Activated T-cell treated with anti-CD3 and anti-CD28 coated beads for 1 hour (primary cell): Measurements from ENCODE around the gene TAF4.
"Not testable (repeated sequence)": the region's sequence is repeated elsewhere in the genome, so short reads cannot be mapped to it uniquely, and the experiment has no call there.

Experiments
- DNase-seq: peaks from one replicate; pipeline ENCODE4 v3.0.0-alpha.2; 2020; ENCODE audit warnings: low read depth

TAF4 gene

DNA sequence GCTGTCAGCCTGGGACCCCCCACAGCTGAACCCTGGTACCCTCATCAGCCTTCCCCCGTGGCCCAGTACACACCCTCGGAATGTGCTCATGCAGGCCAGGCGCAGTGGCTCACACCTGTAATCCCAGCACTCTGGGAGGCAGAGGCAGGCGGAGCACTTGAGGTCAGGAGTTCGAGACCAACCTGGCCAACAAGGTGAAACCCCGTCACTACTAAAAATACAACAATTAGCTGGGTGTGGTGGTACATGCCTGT lies 9.9 kb downstream of the TAF4 start:
- not testable (repeated sequence) for DNase-seq

- DNase-seq: no peak
Measured at GRCh38 chr20:62055106-62055861, 10.4 kb downstream of the TAF4 start.

DNA sequence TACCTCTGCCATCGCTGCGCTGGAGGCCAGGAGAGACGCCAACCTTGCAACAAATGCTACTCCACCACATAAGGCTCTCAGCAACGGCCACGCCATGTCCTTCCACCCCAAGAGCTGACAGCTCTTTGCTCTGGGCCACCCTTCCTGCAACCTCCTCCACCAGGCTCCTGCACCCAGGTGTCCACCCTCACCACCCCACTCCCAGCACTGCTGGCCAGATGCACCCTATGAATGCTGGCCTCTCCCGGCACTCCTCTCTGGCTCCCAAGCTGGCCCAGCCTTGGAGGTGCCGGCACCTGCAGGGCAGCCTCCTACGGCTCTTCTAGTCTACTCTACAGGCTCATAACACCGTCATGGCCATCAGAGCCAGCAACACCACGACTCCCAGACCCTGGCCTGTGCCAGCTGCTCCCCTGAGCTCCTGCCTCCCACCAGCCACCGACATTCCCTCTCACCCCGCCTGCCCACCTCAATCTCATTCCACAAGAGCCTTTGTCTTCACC lies 11.2 kb downstream of the TAF4 start:
- DNase-seq: no peak

- no peak for DNase-seq
Measured at GRCh38 chr20:62053465-62054196, 12.1 kb downstream of the TAF4 start.

DNA sequence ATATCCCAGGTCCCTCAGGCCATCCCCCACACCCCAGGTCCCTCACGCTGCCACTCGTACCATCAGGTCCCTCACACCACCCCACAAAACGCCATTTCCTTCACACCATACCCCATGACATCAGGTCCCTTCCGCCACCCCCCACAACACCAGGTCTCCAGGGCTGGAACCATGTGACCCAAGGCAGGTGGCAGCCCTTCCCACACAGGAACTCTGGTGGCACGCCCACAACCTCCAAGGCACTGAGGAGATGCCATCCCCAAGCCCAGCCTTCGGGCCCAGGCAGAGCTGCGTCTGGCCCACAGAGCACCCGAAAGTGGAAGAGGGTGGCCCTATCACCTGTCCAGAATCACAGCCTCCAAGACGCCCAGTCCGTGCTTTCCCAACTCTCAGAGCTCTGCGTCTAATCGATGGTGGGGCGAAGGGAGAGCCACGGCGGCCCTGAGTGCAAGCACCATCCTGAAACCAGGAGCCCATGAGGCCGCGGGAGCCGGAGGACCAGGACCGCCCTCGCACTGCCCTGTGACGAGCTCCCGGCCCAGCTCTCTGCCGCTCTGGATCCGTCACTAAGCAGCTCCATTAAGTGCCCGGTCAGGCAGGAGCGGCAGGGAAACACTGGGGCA lies 12.7 kb downstream of the TAF4 start:
- no peak for DNase-seq

DNA sequence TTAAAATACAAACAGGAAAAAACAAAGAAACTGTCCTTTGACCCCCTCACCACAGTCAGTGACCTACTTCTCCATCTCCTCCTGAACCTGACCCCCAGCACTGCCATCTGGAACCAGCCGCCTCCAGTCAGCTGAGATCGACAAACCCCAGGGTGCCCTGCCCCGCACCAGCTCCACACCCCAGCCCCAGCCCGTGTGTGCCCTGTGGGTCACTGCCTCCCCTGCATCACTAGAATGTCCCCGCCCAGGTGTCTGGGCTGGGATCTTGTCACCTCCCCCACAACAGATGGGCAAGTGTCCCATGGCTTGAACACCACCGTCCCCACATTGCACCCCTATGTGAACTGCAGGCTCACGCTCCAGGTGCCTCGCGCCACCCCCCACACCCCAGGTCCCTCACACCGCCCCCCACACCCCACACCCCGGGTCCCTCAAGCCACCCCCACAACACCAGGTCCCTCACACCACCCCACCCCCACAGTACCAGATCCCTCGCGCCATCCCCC lies 13.3 kb downstream of the TAF4 start:
- DNase-seq: no peak

DNA sequence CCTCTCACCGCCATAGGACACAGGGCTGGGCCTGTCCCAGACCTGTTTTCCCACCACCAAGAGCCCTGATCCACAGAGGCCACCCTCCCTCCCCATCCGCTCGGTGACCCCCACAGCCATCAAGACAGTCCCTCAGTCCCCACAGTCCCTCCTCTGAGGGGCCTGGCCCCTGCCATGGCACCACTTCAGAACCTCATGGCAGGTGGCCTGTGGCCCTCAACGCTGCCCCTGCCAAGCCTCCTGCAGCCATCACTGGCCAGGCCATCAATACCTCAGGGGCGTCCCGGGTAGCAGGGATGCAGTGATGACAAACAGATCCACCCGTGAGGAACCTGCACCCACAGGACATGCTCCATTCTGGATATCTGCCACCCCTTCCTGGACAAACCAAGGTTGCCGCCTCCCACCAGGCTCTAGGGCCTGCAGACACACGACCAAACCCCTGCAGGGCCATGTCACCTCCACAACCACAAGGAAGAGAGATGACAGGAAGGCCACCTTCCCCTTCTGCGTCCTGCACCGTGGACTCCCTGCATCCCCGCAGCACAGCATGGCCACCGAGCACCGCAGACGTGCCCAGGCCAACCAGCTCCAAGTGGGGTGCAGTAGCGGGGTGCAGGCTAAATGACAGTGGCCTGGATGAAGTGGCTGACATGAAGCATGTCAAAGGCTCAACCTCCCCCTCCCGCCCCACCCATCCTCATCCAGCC lies 14.0 kb downstream of the TAF4 start:
- no peak for DNase-seq

GRCh38 chr20:62051144-62051543 lies 14.5 kb downstream of the TAF4 start:
- no peak for DNase-seq

DNA sequence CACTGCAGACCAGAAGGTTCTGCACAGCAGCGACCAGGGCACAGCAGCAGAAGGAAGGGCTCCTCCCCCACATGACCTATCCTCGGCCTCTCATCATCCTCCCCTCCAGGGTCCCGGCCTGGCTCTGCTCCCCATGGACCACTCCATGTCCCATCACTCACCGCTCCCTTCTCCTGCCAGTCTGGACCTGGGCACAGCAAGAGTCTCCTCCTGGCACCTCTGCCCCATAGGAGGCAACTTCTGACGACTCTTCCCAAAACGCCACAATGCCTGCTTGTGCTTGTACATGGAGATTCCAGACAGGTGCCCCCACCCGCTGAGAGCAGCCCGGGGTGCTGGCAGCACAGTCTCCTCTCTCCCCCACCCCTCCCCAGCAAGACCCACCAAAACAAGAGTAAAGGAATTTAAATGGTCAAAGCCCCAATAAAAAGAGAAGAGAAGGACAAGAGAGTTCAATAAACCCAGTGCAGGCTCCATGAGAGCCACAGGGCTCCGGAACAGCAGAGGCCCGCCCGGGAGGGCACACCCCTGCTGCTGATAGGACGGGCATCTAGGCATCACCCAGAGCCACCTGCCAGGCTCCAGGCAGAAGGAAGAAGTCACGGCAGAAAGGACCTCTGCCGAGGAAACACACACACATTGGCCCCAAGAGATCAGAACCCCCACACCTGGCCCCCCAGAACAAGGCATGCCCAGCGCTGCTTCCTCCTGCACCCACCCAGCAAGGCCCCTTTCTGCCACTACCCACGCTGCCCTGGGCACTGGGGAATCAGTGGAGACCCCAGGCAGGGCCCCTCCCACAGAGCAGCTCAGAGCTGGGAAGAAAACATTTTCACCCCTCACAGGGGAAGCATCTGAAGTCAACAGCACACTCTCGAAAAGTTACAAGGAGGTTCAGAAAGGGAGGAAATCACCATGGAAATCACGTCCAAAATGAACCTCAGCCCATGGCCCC lies 15.2 kb downstream of the TAF4 start:
- no peak for DNase-seq

- no peak for DNase-seq
Measured at GRCh38 chr20:62049342-62050165, 16.1 kb downstream of the TAF4 start.

GRCh38 chr20:62048821-62049291 lies 16.8 kb downstream of the TAF4 start:
- no peak for DNase-seq

GRCh38 chr20:62048346-62048761 lies 17.3 kb downstream of the TAF4 start:
- no peak for DNase-seq

- DNase-seq: no peak
Measured at GRCh38 chr20:62047666-62048345, 17.9 kb downstream of the TAF4 start.

GRCh38 chr20:62046431-62046830 lies 19.2 kb downstream of the TAF4 start:
- DNase-seq: no peak

GRCh38 chr20:62045529-62046285 lies 20.0 kb downstream of the TAF4 start:
- DNase-seq: no peak

- no peak for DNase-seq
Measured at GRCh38 chr20:62045118-62045517, 20.6 kb downstream of the TAF4 start.

- DNase-seq: no peak
Measured at GRCh38 chr20:62044631-62045030, 21.1 kb downstream of the TAF4 start.

DNA sequence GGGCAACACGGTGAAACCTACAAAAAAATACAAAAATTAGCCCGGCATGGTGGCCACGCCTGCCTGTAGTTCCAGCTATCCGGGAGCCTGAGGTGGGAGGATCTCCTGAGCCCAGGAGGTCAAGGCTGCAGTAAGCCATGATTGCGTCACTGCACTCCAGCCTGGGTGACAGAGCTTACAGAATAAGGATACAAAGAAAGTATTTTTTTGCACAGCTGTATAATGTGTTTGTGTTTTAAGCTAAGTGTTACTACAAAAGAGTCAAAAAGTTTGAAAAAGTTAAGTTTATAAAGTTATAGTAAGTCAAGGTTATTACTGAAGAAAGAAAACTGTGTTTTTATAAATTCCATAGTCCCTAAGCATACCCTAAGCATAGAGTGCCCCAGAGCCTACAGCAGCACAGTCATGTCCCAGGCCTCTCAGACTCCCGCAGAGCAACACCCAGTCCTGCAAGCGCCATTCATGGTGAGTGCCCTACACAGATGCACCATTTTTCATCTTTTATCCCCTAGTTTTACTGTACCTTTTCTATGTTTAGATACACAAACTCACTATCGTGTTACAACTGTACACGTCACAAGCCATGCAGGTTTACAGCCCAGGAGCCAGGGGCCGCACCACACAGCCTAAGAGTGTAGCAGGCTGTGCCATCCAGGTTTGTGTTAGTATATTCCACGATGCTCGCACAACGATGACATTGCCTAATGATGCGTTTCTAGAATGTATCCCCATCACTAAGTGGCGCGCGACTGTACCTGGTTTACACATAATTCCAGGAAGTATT lies 22.4 kb downstream of the TAF4 start:
- DNase-seq: no peak
